ENCODE data around the gene MLIP.

MLIP gene

GRCh38 chr6:54288474-54288873 is 177.2 kb downstream of the MLIP start:
- no peaks in the 10 kb centered on the region for H3K9me2 ChIP-seq (ENCODE audit: low read depth, low read length)
- H3K4me2 ChIP-seq (ENCODE audit: low read length) = no peak overlapping the region
- no peaks in the 10 kb centered on the region for H3K4me1 ChIP-seq (ENCODE audit: insufficient read depth, low read length, severe bottlenecking)
- no peak overlapping the region for H3K4me3 ChIP-seq (ENCODE audit: low read depth, low read length, poor library complexity, severe bottlenecking)
- H3K9me3 ChIP-seq (ENCODE audit: low read length) = no peaks in the 10 kb centered on the region
- TF ChIP-seq CTCF (IDR thresholded peaks at IDR 0.05; ENCODE audit: low read length) = no peak
- no peak for TF ChIP-seq EZH2 (IDR thresholded peaks at IDR 0.05; ENCODE audit: borderline replicate concordance, low read length)
- no peak overlapping the region for H3K9ac ChIP-seq (ENCODE audit: low read length)
- H3K27me3 ChIP-seq (ENCODE audit: insufficient read depth, low read length) = no peaks in the 10 kb centered on the region
- no peaks in the 10 kb centered on the region for H3K79me2 ChIP-seq (ENCODE audit: insufficient read depth, low read length)
- no peaks in the 10 kb centered on the region for H4K20me1 ChIP-seq (ENCODE audit: insufficient read depth, low read length)
- H2AFZ ChIP-seq (ENCODE audit: low read length) = no peak overlapping the region
- H3F3A ChIP-seq (ENCODE audit: insufficient read depth, low read length) = no peaks in the 10 kb centered on the region
- H3K27ac ChIP-seq (ENCODE audit: low read depth, low read length, poor library complexity, severe bottlenecking) = no peak overlapping the region
- no peaks in the 10 kb centered on the region for H3K36me3 ChIP-seq (ENCODE audit: insufficient read depth, low read length)

GRCh38 chr6:54289426-54289825 is 178.2 kb downstream of the MLIP start:
- Histone ChIP-seq H3K27ac (ENCODE audit: low read depth, low read length, poor library complexity, severe bottlenecking) (no peak overlapping the region), H4K20me1 (ENCODE audit: insufficient read depth, low read length) (no peaks in the 10 kb centered on the region), H3K36me3 (ENCODE audit: insufficient read depth, low read length) (no peaks in the 10 kb centered on the region), H3K4me3 (ENCODE audit: low read depth, low read length, poor library complexity, severe bottlenecking) (no peak overlapping the region), H3K9me2 (ENCODE audit: low read depth, low read length) (no peaks in the 10 kb centered on the region), H3K4me1 (ENCODE audit: insufficient read depth, low read length, severe bottlenecking) (no peaks in the 10 kb centered on the region), H3F3A (ENCODE audit: insufficient read depth, low read length) (no peaks in the 10 kb centered on the region), H3K9me3 (ENCODE audit: low read length) (no peaks in the 10 kb centered on the region), H3K27me3 (ENCODE audit: insufficient read depth, low read length) (no peaks in the 10 kb centered on the region), H3K4me2 (ENCODE audit: low read length) (no peak overlapping the region), H2AFZ (ENCODE audit: low read length) (no peak overlapping the region), H3K79me2 (ENCODE audit: insufficient read depth, low read length) (no peaks in the 10 kb centered on the region), H3K9ac (ENCODE audit: low read length) (no peak overlapping the region)
- no peak for TF ChIP-seq CTCF (IDR thresholded peaks at IDR 0.05; ENCODE audit: low read length)
- TF ChIP-seq EZH2 (IDR thresholded peaks at IDR 0.05; ENCODE audit: borderline replicate concordance, low read length) = no peak

- Histone ChIP-seq H3K4me3 (ENCODE audit: low read depth, low read length, poor library complexity, severe bottlenecking) (no peak overlapping the region), H3K27me3 (ENCODE audit: insufficient read depth, low read length) (no peaks in the 10 kb centered on the region), H4K20me1 (ENCODE audit: insufficient read depth, low read length) (no peaks in the 10 kb centered on the region), H2AFZ (ENCODE audit: low read length) (no peak overlapping the region), H3F3A (ENCODE audit: insufficient read depth, low read length) (no peaks in the 10 kb centered on the region), H3K36me3 (ENCODE audit: insufficient read depth, low read length) (no peaks in the 10 kb centered on the region), H3K4me1 (ENCODE audit: insufficient read depth, low read length, severe bottlenecking) (no peaks in the 10 kb centered on the region), H3K27ac (ENCODE audit: low read depth, low read length, poor library complexity, severe bottlenecking) (no peak overlapping the region), H3K9me2 (ENCODE audit: low read depth, low read length) (no peaks in the 10 kb centered on the region), H3K79me2 (ENCODE audit: insufficient read depth, low read length) (no peaks in the 10 kb centered on the region), H3K9me3 (ENCODE audit: low read length) (no peaks in the 10 kb centered on the region), H3K4me2 (ENCODE audit: low read length) (no peak overlapping the region), H3K9ac (ENCODE audit: low read length) (no peak overlapping the region)
- TF ChIP-seq CTCF (IDR thresholded peaks at IDR 0.05; ENCODE audit: low read length) (no peak), EZH2 (IDR thresholded peaks at IDR 0.05; ENCODE audit: borderline replicate concordance, low read length) (no peak)
Measured at GRCh38 chr6:54291146-54291545, 179.9 kb downstream of the MLIP start.
